ENCODE measurements around the gene ABI1. TPM values are rescaled to one million over a fixed set of nuclear protein-coding genes. Genes with fewer than 3 reads are reported as not detected.
"Not testable (repeated sequence)": the region's sequence is repeated elsewhere in the genome, so short reads cannot be mapped to it uniquely, and the experiment has no call there.

Gene ABI1
- polyA plus RNA-seq, 3 donors: 64.5 to 68.4 (median 66.3) TPM

DNA sequence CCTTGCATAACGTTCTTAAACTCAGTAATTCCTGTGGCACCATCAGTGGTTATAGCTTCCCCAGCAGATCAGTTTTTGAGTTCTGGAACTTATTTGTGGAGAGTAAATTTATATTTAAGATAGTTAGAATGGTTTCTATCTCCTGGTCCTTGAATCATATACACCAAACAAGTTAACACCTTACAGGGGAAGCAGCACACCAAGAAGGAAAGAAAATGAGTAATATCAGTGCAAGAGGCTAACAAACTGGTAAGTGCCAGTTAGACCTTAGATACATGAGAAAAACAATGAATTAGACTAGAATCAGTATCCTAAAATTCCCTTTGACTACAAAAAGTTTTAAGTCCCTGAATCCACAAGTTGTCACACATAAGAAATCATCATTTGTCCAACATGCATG is 54.2 kb downstream of the ABI1 start:
- no peak for DNase-seq (ENCODE audit: low read depth in 3 of 3, low spot score in 2 of 3)

DNA sequence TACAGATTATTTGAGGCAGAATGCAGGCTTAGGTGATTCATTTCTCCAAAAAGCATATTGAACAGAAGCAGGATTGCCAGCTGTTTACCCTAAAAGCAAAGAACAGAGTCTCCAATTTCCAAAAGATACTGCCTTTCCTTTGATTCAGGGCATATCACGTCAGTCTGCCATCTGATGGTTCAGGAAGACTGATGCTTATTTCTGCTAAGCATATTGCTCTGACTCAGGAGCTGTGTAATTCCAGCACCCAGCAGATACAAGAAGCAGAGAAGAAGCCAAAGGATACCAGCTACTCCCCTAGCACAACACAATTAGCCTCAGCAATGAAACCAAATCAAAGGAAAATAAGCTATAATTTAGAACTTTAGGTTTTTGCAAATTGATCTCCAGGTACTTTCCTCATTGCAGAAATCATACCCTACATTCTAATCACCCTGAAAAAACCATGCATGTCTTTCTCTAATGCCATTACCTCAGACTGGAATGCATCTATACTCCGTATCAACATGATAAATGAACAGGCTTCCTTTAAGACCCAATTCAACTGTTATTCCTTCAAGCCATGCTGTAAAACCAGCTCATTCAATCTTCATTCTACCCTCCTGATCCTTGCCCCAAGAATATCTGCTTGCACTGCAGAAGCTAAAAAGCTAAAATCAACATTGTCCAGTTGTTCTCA is 55.1 kb downstream of the ABI1 start:
- no peak for DNase-seq (ENCODE audit: low read depth in 3 of 3, low spot score in 2 of 3)

DNA sequence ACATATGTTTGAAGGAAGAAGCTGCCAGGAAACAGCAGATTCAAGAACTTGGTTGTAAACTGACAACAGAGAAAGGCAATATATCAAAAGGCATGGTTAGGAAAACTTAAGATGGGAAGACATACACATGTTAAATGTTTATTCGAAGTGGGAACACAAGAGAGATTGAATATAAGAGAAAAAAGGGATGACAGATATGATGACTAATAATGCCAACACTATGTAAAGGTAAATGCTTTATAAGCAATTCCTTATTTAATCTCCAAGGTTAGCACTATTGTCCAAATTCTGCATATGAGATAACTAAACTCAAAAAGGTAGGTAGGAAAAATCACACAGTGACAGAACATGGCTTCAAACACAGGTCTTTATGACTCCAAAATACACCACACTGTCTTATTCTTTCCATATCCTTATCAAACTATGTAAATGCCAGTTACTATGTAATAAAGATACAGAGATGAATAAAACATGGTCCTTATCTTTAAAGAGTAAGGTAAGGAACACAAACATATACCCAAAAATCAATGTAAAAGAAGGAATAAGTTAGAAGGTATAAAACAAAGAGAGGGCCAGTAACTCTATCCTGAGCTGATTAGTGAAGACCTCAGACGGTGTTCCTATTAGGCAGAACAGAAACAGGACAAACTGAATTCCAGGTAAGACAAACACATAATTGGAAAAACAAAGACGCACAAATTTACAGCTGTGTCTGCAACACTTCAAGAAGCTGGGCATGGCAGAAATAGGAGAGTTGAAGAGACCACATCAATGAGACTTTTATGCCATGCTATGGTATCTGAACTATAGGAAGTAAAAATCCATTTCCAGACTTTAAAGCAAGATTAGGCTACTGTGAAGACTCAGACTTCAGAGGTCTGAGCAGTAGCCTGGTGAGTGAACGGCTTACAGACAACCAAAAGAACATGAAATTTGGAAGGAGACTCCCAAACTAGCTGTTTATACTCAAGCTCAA is 56.1 kb downstream of the ABI1 start:
- DNase-seq (ENCODE audit: low read depth in 3 of 3, low spot score in 2 of 3): no peak

GRCh38 chr10:26803849-26804248 is 56.9 kb downstream of the ABI1 start:
- no peak for DNase-seq (ENCODE audit: low read depth in 3 of 3, low spot score in 2 of 3)

DNA sequence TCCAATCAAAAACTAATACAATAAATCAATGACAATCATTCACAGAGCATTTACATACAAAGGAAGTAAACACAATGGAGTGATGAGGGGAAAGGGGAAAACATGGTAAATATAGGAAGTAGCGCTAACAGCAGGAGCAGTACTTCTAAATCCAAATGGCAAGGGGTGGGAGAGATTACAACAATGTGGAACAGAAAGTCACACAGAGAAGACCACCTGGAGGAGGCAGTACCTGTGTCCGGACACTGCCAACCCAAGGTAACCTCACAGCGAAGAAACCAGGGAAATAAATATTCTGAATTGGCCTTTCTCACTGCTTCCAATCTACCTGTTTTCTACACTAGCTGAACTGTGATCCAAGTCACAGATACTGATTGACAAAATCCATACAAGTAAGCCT is 58.2 kb downstream of the ABI1 start:
- no peak for DNase-seq (ENCODE audit: low read depth in 3 of 3, low spot score in 2 of 3)

- no peak for DNase-seq (ENCODE audit: low read depth in 3 of 3, low spot score in 2 of 3)
Observed at GRCh38 chr10:26801831-26802230, 58.9 kb downstream of the ABI1 start.

DNA sequence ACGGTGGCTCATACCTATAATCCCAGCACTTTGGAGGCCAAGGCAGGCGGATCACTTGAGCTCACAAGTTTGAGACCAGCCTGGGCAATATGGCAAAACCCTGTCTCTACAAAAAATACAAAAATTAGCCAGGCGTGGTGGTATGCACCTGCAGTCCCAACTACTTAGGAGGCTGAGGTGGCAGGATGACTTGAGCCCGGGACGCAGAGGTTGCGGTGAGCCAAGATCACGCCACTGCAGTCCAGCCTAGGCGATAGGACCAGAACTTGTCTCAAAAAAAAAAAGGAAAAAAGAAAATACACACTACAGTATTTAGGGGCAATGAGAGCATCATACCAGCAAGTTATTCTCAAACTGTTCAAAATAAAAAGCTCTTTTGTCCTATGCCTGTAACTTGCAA is 59.5 kb downstream of the ABI1 start:
- DNase-seq (ENCODE audit: low read depth in 3 of 3, low spot score in 2 of 3): no peak

GRCh38 chr10:26800468-26800867 is 60.3 kb downstream of the ABI1 start:
- DNase-seq (ENCODE audit: low read depth in 3 of 3, low spot score in 2 of 3): no peak

GRCh38 chr10:26799342-26799741 is 61.4 kb downstream of the ABI1 start:
- peak in 1 of 3 donors; percentile 4 for DNase-seq (ENCODE audit: low read depth in 3 of 3, low spot score in 2 of 3)

DNA sequence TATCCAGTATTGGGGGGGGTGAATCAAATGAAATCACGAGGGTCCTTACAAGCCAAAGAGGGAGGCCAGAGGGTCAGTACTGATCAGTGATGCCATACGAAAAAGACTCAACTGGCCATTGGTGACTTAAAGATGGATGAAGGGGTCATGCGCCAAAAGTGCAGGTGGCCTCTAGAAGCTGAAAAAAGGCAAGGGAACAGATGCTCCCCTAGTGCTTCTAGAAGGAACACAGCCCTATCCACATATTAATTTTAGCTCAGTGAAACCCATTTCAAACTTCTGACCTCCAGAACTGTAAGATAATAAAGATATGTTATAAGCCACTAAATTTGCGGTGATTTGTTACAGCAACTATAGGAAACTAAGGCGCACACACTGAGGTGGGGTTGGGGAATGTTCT is 62.5 kb downstream of the ABI1 start:
- no peak for DNase-seq (ENCODE audit: low read depth in 3 of 3, low spot score in 2 of 3)

DNA sequence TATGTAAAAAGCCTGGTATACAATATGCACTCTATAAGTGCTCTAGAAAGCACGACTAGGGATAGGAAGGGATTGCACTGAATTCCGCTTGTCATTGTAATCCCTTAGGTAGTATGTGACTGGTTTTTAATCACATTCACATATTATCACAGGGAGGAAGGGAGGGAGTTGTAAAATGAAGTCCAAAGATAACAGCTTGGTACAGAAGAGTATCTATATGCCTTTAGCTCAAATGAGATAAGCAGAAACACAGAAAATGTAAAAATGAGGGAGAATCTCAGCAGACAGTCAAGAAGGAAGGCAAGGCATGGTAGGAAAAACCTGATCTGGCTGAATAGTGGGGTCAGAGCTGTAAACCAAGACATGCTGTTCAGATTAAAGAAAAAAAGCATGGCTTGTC is 63.4 kb downstream of the ABI1 start:
- DNase-seq (ENCODE audit: low read depth in 3 of 3, low spot score in 2 of 3): no peak

DNA sequence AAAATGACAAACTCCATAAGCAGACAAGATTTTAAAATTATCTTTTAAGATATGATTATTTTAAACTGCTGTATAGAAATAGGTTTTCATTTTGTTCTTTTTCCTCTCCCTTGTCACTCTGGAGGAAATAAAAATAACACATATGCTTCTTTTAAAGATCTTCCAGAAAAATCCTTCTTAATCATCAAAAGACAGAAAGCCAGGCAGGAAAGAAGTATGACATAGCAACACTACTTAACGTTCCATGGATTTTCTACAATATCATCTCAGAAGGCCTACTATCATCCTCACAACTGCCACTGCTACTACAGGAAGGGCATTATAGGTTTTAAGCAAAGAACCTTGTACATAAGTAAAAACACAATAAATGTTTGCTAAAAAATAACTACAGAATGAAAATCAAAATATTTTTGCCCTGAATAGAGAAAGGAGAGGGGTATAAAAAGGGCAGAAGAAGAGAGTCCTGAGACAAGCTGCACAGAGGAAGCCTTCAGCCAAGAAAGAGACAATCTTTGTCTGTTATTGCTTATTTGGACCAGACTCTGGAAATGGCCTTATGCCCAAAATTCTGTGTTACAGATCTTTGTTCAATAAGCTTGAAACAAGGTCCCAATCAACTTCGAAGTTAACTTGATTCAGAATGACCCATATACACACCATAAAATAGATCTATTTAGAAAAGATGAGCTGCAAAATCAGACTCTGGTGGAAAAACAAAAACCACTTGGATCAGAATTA is 67.8 kb downstream of the ABI1 start:
- no peak for DNase-seq (ENCODE audit: low read depth in 3 of 3, low spot score in 2 of 3)

DNA sequence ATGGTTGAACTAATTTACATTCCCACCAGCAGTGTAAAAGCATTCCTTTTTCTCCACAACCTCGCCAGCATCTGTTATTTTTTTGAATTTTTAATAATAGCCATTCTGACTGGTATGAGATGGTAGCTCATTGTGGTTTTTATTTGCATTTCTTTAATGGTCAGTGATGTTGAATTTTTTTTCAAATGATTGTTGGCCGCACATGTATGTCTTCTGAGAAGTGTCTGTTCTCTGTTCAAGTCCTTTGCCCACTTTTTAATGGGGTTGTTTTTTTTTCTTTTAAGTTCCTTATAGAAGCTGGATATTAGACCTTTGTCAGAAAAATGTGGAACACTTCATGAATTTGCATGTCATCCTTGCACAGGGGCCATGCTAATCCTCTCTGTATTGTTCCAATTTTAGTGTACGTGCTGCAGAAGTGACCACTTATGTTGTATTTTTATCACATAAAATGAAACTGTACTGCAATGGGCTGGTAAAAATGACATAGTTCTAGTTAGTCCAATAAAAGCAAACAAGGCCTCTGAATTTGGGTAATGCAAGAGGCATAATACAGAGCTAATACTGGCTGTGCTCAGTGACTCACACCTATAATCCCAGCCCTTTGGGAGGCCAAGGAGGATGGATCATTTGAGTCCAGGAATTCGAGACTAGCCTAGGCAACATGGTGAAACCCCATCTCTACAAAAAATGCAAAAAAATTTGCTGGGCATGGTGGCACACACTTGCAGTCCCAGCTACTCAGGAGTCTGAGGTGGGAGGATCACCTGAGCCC is 70.3 kb downstream of the ABI1 start:
- no peak for DNase-seq (ENCODE audit: low read depth in 3 of 3, low spot score in 2 of 3)

DNA sequence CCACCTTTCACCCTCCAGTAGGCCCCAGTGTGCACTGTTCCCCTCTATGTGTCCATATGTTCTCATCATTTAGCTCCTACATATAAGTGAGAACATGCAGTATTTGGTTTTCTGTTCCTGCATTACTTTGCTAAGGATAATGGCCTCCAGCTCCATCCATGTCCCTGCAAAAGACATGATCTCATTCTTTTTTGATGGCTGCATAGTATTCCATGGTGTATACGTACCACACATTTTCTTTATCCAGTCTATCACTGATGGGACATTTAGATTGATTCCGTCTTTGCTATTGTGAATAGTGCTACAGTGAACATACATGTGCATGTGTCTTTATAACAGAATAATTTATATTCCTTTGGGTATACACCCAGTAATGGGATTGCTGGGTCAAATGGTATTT is 71.0 kb downstream of the ABI1 start:
- DNase-seq (ENCODE audit: low read depth in 3 of 3, low spot score in 2 of 3): not testable (repeated sequence)

DNA sequence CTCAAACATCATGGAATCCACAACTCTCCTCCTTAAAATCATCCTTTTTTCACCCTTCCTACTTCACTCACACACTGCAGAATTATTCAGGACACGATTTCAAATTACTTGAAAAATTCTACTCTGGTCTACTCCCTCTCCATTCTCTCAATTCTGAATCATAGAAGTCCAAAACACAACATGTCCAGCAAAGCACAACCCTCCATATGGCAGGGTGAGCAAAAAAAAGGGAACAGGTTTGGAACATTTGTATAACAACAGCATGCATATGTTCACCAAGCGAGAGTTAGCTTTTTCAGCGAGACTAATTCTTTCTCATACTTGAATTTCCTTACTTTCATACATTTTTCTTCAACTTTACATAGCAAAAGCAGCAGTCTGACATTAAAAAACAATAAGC is 73.4 kb downstream of the ABI1 start:
- DNase-seq (ENCODE audit: low read depth in 3 of 3, low spot score in 2 of 3): no peak

DNA sequence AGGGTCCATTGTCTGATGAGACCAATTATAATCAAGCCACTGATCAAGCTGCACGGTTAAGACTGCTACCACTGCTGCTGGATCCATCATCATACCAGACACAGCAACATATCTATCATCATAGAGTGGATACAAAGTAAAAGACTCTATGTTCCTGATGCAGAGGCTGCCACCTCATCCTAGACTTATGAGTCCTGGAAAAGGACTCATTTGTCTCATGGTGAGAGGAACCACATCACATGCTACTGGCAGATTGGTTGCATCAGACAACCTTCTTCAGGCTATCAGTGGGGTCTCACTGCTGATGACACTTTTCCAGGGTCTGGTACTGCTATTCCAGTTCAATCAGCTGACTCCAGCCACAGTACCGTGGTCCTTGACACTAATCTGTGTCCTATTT is 79.0 kb downstream of the ABI1 start:
- DNase-seq (ENCODE audit: low read depth in 3 of 3, low spot score in 2 of 3): no peak

- no peak for DNase-seq (ENCODE audit: low read depth in 3 of 3, low spot score in 2 of 3)
Observed at GRCh38 chr10:26780793-26781601, 79.8 kb downstream of the ABI1 start.

GRCh38 chr10:26780106-26780792 is 80.5 kb downstream of the ABI1 start:
- DNase-seq (ENCODE audit: low read depth in 3 of 3, low spot score in 2 of 3): no peak

GRCh38 chr10:26779176-26779860 is 81.4 kb downstream of the ABI1 start:
- no peak for DNase-seq (ENCODE audit: low read depth in 3 of 3, low spot score in 2 of 3)
